NCI-H1105 treated with DMSO at 0.1 percent for 48 hours (cell line): ENCODE results near the gene GH2.

ENCODE experiments used
- DNase-seq: peaks from one replicate; lab custom pipeline; 2025; lab: John Stamatoyannopoulos, UW

Gene GH2

GRCh38 chr17:63841350-63842172, 40.2 kb downstream of the GH2 start:
- DNase-seq = no peak

- DNase-seq = no peak
These were observed 41.0 kb downstream of the GH2 start for GRCh38 chr17:63840591-63841349.

- DNase-seq = no peak
These were observed 43.0 kb downstream of the GH2 start for GRCh38 chr17:63838631-63839171.

- no peak for DNase-seq
These were observed 43.7 kb downstream of the GH2 start for GRCh38 chr17:63837962-63838600.

- DNase-seq = no peak
These were observed 44.3 kb downstream of the GH2 start for GRCh38 chr17:63837480-63837879.

- DNase-seq = no peak
These were observed 44.9 kb downstream of the GH2 start for GRCh38 chr17:63836811-63837210.

GRCh38 chr17:63835167-63835720, 46.5 kb downstream of the GH2 start:
- no peak for DNase-seq

GRCh38 chr17:63834431-63835166, 47.1 kb downstream of the GH2 start:
- peak; percentile 71 for DNase-seq

GRCh38 chr17:63833741-63834373, 47.9 kb downstream of the GH2 start:
- DNase-seq = no peak

GRCh38 chr17:63833026-63833740, 48.6 kb downstream of the GH2 start:
- no peak for DNase-seq

GRCh38 chr17:63832455-63832854, 49.3 kb downstream of the GH2 start:
- DNase-seq = no peak

- DNase-seq = no peak
These were observed 49.7 kb downstream of the GH2 start for GRCh38 chr17:63832014-63832413.

GRCh38 chr17:63831505-63831904, 50.2 kb downstream of the GH2 start:
- DNase-seq = no peak

GRCh38 chr17:63830904-63831491, 50.7 kb downstream of the GH2 start:
- DNase-seq = no peak

GRCh38 chr17:63830278-63830677, 51.5 kb downstream of the GH2 start:
- no peak for DNase-seq
